Caco-2 (cell line): ENCODE results near the gene KLF7. TPM values are rescaled to one million over a fixed set of nuclear protein-coding genes. Genes with fewer than 3 reads are reported as not detected.

Experiments
- BruUV-seq: library from RNA; stranded (reverse); fragments of 400-500 nt; replicated peaks from 2 replicates; lab custom pipeline; 2021; lab: Mats Ljungman, UMichigan
- CTCF ChIA-PET: fragments of 300-600 bp; sonication (Branson Sonifier 250); formaldehyde crosslinking; loops from one replicate; lab custom pipeline; 2022; ENCODE audit warnings: antibody characterized with exemption; lab: Charles Lee
- POLR2A ChIA-PET: fragments of 300-600 bp; sonication (Branson Sonifier 250); formaldehyde crosslinking; loops from one replicate; lab custom pipeline; 2022; ENCODE audit warnings: antibody characterized with exemption; lab: Charles Lee
- DNase-seq, 2 experiments: peaks; one replicate each; pipeline versions ENCODE4 v3.0.0 to v3.0.0-alpha.2; 2020 to 2022
- H3K27me3 ChIP-seq: replicated peaks from 2 replicates; pipeline ENCODE4 v1.6.0; 2011; ENCODE audit warnings: low read length; ENCODE audit not compliant: control insufficient read depth, insufficient read depth
- H3K36me3 ChIP-seq: 2 replicates; pipeline ENCODE4 v1.5.1; 2011; ENCODE audit warnings: low read length; ENCODE audit not compliant: control insufficient read depth, insufficient read depth
- H3K4me1 ChIP-seq: fragments of 250-450 bp; sonication (Bioruptor Pico); 2 replicates; pipeline ENCODE4 v1.5.1; 2020; ENCODE audit warnings: mild to moderate bottlenecking
- H3K4me3 ChIP-seq: 2 replicates; pipeline ENCODE4 v1.5.1; 2011; ENCODE audit warnings: low read depth, mild to moderate bottlenecking, control low read depth, low read length
- H3K9me3 ChIP-seq: fragments of 250-450 bp; sonication (Bioruptor Pico); 2 replicates; pipeline ENCODE4 v1.5.1; 2020; ENCODE audit warnings: mild to moderate bottlenecking, moderate library complexity
- H3K27ac Mint-ChIP-seq: one replicate; pipeline ENCODE4 v1.8.0; 2022; ENCODE audit warnings: mixed read lengths; ENCODE audit not compliant: unreplicated experiment
- H3K27me3 Mint-ChIP-seq: one replicate; pipeline ENCODE4 v1.8.0; 2022; ENCODE audit warnings: mixed read lengths; ENCODE audit not compliant: insufficient read depth, unreplicated experiment
- H3K36me3 Mint-ChIP-seq: one replicate; pipeline ENCODE4 v1.8.0; 2022; ENCODE audit warnings: mild to moderate bottlenecking, mixed read lengths; ENCODE audit not compliant: insufficient read depth, unreplicated experiment
- H3K4me1 Mint-ChIP-seq: one replicate; pipeline ENCODE4 v1.8.0; 2022; ENCODE audit warnings: low read depth, mixed read lengths; ENCODE audit not compliant: unreplicated experiment
- H3K4me3 Mint-ChIP-seq: one replicate; pipeline ENCODE4 v1.8.0; 2022; ENCODE audit warnings: mild to moderate bottlenecking, moderate library complexity, mixed read lengths; ENCODE audit not compliant: unreplicated experiment
- H3K9me3 Mint-ChIP-seq: one replicate; pipeline ENCODE4 v1.8.0; 2022; ENCODE audit warnings: mixed read lengths; ENCODE audit not compliant: unreplicated experiment
- intact Hi-C: fragments of 100-400 bp; cut with micrococcal nuclease; formaldehyde crosslinking; loops from one replicate; pipeline ENCODE4 v1.10.0; 2022; ENCODE audit not compliant: unreplicated experiment
- total RNA-seq: library from RNA; stranded (reverse); gene quantifications from 2 replicates; pipeline ENCODE4 v1.2.3, GENCODE V29; 2022
- TF ChIP-seq, protein P1 (sequence below), 2 experiments: fragments of 200-600 bp in 1 of 2; IDR thresholded peaks; 1 replicate in 1 of 2; 2 replicates in 1 of 2; pipeline versions ENCODE4 v1.5.1 to v1.8.0; 2011 to 2022; ENCODE audit warnings: antibody characterized with exemption in 1 of 2, control low read depth in 1 of 2, inconsistent platforms in 1 of 2, low read depth in 1 of 2, low read length in 1 of 2, mild to moderate bottlenecking in 1 of 2, moderate library complexity in 1 of 2; ENCODE audit not compliant: insufficient read depth in 1 of 2, severe bottlenecking in 1 of 2, unreplicated experiment in 1 of 2

The KLF7 gene
- total RNA-seq, 1 experiment from 2014 or later, result 0.36 TPM

DNA sequence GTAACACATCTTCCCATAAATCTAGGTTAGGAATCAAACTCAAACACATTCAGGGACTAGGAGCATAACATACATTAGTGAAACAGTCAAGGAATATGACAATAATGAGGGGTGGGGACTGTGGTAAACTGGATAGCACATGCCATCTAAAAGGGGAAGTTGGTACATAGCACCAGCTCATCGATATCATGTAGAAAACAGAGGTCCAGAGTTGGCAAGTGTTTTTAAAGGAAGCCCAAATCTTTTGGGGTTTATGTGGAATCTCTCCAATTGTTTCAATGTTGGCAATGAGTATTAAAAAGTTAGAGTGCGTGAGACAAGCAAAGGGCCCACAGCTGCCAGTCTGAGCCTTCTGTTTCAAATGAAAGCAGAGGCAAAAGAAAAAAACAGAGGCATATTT lies 24.4 kb downstream of the KLF7 start:
- no peaks in the 10 kb centered on the region for H3K4me1 Mint-ChIP-seq
- intact Hi-C loops, result no loop called here
- H3K36me3 ChIP-seq, result no peaks in the 10 kb centered on the region

GRCh38 chr2:207140265-207140664 lies 25.5 kb downstream of the KLF7 start:
- BruUV-seq, result no TSS peak
- no peaks in the 10 kb centered on the region for H3K36me3 Mint-ChIP-seq
- H3K9me3 Mint-ChIP-seq, result no peaks in the 10 kb centered on the region
- TF ChIP-seq, protein P1, sequence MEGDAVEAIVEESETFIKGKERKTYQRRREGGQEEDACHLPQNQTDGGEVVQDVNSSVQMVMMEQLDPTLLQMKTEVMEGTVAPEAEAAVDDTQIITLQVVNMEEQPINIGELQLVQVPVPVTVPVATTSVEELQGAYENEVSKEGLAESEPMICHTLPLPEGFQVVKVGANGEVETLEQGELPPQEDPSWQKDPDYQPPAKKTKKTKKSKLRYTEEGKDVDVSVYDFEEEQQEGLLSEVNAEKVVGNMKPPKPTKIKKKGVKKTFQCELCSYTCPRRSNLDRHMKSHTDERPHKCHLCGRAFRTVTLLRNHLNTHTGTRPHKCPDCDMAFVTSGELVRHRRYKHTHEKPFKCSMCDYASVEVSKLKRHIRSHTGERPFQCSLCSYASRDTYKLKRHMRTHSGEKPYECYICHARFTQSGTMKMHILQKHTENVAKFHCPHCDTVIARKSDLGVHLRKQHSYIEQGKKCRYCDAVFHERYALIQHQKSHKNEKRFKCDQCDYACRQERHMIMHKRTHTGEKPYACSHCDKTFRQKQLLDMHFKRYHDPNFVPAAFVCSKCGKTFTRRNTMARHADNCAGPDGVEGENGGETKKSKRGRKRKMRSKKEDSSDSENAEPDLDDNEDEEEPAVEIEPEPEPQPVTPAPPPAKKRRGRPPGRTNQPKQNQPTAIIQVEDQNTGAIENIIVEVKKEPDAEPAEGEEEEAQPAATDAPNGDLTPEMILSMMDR (IDR thresholded peaks at IDR 0.05; ENCODE audit: insufficient read depth in 1 of 2, low read depth in 1 of 2, low read length in 1 of 2, severe bottlenecking in 1 of 2, unreplicated experiment in 1 of 2), result no peak
- no peaks in the 10 kb centered on the region for H3K9me3 ChIP-seq
- POLR2A ChIA-PET, result no interaction called here
- no peak overlapping the region for H3K27ac Mint-ChIP-seq
- no peaks in the 10 kb centered on the region for H3K36me3 ChIP-seq
- H3K4me1 Mint-ChIP-seq, result no peaks in the 10 kb centered on the region
- H3K4me3 ChIP-seq, result no peak overlapping the region
- intact Hi-C loops, result no loop called here
- DNase-seq, result no peak
- H3K27me3 Mint-ChIP-seq, result peaks cover 4% of the 10 kb centered on the region
- H3K27me3 ChIP-seq, result no peaks in the 10 kb centered on the region; the same call in 1 of the 2 replicates
- CTCF ChIA-PET, result no interaction called here
- H3K4me1 ChIP-seq, result no peaks in the 10 kb centered on the region
- no peak overlapping the region for H3K4me3 Mint-ChIP-seq

More for the DNA sequence above, 24.4 kb downstream of the KLF7 start:
- POLR2A ChIA-PET, result no interaction called here
- H3K27me3 ChIP-seq, result no peaks in the 10 kb centered on the region; the same call in 1 of the 2 replicates
- DNase-seq, result no peak
- no peaks in the 10 kb centered on the region for H3K36me3 Mint-ChIP-seq
- H3K27ac Mint-ChIP-seq, result no peak overlapping the region
- BruUV-seq, result no TSS peak
- H3K4me3 Mint-ChIP-seq, result no peak overlapping the region
- H3K9me3 Mint-ChIP-seq, result no peaks in the 10 kb centered on the region
- TF ChIP-seq, protein P1 (IDR thresholded peaks at IDR 0.05; ENCODE audit: insufficient read depth in 1 of 2, low read depth in 1 of 2, low read length in 1 of 2, severe bottlenecking in 1 of 2, unreplicated experiment in 1 of 2), result no peak
- CTCF ChIA-PET, result no interaction called here
- no peaks in the 10 kb centered on the region for H3K9me3 ChIP-seq
- no peak overlapping the region for H3K4me3 ChIP-seq
- H3K27me3 Mint-ChIP-seq, result peaks cover 4% of the 10 kb centered on the region
- H3K4me1 ChIP-seq, result no peaks in the 10 kb centered on the region

DNA sequence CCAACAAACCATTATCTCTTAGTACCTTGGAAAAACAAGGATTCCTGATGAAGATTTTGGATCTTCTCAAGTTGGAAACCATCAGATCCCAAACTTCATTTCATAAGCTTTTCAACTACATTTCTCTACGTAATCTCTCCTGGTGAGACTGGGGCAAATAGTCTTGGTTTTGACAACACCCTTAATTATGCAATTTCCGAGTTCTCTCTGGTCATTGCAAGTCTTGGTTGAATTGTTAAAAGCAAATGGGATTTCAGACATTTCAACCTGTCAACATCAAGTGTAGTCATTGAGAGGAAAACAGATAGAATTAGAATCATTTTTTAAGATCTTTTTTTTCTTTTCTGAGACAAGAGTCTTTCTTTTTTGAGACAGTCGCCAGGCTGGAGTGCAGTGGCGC lies 26.2 kb downstream of the KLF7 start:
- H3K27ac Mint-ChIP-seq, result no peak overlapping the region
- no peaks in the 10 kb centered on the region; the same call in 1 of the 2 replicates for H3K27me3 ChIP-seq
- no peaks in the 10 kb centered on the region for H3K4me1 ChIP-seq
- H3K36me3 Mint-ChIP-seq, result no peaks in the 10 kb centered on the region
- no peaks in the 10 kb centered on the region for H3K36me3 ChIP-seq
- H3K27me3 Mint-ChIP-seq, result peaks cover 4% of the 10 kb centered on the region
- intact Hi-C loops, result no loop called here
- ChIA-PET POLR2A (no interaction called here), CTCF (no interaction called here)
- H3K9me3 Mint-ChIP-seq, result no peaks in the 10 kb centered on the region
- H3K9me3 ChIP-seq, result no peaks in the 10 kb centered on the region
- H3K4me3 ChIP-seq, result no peak overlapping the region
- H3K4me3 Mint-ChIP-seq, result no peak overlapping the region
- no TSS peak for BruUV-seq
- TF ChIP-seq, protein P1 (IDR thresholded peaks at IDR 0.05; ENCODE audit: insufficient read depth in 1 of 2, low read depth in 1 of 2, low read length in 1 of 2, severe bottlenecking in 1 of 2, unreplicated experiment in 1 of 2), result no peak
- H3K4me1 Mint-ChIP-seq, result no peaks in the 10 kb centered on the region
- no peak for DNase-seq
